Measurements from ENCODE around the gene LRRN2.

GRCh38 chr1:204696606-204697005 lies 11.1 kb upstream of the LRRN2 start:
- no peak for TF ChIP-seq CTCF (conservative IDR thresholded peaks at IDR 0.05 in 1 of 2, IDR thresholded peaks at IDR 0.05 in 1 of 2; ENCODE audit: low read depth in 1 of 2, low read length in 2 of 2)
- TF ChIP-seq EZH2 (IDR thresholded peaks at IDR 0.05; ENCODE audit: low read length, missing control alignments): no peak
